RPMI8226 (cell line): ENCODE data around the gene ANKS3.

Experiments used
- DNase-seq: peaks from one replicate; pipeline ENCODE4 v3.0.0-alpha.2; 2015

ANKS3 gene

DNA sequence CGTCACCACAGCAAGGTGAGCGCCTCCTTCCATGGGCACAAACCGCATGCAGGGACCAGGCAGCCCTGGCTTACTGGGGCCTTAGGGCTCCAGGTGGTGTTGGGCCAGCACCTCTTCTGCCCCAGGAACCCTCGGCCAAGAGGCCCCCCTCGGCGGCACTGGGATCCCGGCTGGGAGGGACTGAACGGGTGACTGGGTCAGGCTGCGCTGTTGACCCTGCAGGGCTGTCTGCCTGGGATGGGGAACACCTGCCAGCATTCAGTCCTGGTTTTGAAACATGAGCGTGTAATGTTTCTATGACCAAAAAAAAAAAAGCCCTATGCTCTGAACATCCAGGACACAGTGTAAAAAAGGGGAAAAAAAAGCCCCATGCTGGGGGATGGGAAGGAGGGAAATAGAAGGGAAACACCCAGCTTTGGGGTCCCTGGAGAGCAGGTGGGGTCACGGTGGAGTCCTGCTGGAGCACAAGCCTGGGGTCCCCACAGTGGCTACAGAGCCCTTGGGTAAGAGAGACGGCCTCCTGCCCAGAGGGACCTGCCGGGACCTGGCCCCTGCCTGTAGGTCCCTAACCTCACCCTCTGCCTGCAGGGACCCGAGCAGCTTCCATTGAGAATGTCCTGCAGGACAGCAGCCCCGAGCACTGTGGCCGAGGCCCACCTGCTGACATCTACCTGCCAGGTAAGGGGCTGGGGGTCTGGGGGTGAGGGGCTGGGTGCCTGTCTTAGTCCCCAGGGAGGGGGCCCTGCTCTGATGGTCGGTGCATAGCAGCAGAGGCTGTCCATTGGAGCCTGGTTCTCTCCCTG lies 50.6 kb downstream of the ANKS3 start:
- DNase-seq, result no peak

DNA sequence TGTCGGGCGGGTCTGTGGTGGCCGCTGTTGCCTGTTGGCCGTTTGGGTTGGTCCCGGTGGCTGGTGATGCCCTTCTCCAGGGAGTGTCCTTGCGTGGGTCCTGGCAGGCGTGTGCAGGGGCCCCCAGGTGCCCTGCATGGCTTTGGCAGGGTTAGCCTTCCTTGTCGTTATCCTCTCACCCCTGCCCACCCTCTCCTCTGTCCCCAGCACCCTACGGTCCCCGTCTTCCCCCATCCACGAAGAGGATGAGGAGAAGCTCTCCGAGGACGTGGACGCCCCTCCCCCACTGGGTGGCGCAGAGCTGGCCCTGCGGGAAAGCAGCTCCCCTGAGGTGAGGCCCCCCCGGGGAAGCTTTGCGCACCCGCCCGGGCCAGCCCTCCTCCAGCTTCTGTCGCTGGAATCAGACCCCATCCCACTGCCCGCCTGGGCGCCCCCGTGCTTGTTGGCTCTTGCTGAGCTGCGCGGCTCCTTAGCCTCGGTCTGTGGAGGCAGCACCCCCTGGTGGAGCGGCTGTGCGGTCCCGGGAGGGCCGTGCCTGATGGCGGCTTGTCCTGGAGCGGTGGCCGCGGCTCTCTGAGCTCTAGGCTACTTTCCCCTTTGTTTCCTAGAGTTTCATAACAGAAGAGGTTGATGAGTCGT lies 51.3 kb downstream of the ANKS3 start:
- no peak for DNase-seq

- no peak for DNase-seq
Observed at GRCh38 chr16:4682084-4682591, 51.9 kb downstream of the ANKS3 start.

DNA sequence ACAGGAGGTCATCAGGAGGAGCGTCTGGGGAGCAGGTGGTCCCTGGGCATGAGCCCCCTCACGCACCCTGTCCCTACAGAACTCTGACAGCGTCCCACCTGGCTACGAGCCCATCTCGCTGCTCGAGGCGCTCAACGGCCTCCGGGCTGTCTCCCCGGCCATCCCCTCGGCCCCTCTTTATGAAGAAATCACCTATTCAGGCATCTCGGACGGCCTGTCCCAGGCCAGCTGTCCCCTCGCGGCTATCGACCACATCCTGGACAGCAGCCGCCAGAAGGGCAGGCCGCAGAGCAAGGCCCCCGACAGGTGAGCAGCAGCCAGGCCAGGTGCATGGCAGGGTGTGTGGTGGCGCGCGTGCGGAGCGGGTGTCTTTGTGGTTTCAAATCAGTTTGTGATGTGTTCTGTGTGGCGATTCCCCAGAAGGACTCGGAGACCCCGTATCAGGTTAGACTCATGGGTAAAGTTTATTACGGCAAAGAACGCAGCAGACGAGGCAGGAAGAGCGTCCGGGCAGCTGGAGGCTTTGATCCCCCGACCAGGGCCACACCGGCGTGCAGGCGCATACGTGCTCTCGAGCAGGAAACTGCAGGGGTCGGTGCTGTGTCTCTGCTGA lies 52.5 kb downstream of the ANKS3 start:
- no peak for DNase-seq

- DNase-seq, result no peak
Observed at GRCh38 chr16:4680673-4681470, 53.2 kb downstream of the ANKS3 start.

DNA sequence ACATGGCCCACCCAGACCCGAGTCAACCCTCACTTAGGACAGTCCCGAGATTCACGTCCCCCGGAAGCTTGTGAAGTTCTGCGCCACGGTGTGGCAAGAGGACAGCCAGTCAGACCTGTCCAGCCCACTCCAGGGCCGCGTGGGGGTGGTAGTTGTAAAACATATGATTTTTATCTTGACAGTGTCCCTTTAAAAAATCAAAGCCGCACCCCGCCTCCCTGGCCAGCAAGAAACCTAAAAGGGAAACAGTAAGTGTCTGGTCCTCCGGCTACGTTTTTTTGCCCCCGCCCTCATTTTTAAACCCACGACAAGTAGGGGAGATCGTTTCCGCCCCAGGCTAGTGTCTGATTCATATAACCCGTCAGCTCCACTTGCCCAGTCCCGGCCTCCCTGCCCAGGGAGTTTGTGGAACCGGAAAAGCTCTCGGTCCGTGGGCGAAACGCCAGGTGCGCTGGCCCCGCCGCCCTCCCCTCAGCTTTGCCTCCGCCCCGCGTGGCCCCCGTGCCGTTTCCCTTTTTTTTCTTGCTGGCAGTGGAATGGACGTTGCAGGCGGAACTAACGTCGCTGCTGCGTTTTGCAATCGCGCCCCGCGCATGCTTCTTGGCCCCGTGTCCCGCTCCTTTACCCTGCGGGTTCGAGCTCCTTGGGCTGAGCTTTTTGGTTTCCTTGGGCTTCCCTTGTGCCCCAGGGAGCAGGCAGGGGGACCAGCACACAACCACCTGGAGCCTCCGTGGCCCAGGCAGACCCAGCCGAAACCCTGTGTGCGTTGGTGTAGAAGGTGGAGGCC lies 54.0 kb downstream of the ANKS3 start:
- no peak for DNase-seq

DNA sequence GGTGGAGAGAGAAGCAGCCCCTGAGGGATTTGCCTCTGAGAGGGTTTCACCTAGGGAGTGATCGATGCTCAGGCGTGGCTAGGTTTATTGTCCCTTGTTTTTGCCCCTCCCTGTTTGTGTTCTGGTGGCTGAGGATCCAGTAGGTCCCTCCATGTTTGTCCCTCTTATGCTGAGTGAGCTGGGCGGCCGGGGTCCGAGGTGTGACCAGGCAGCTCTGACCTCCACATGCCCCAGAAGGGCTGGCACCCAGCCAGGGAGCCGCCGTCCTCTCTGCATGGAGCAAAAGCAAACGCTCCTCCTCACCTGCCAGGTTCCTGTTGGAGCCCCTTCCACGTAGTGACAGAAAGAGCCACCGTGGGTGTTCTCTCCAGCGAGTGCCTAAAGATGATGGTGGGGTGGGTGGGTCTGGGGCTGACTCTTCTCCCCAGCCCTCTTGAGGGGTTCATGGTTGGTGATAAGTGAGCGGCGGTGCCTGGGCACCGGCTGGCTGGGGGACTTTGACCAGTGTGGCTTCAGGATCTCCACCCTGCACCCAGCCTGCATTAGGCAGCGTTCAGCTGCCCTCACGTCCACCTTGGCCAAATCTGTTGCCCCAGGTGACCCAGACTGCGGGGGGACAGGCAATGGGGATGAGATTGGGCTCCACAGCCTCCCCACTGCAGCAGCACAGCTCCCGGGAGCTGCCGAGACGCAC lies 54.8 kb downstream of the ANKS3 start:
- DNase-seq, result no peak

DNA sequence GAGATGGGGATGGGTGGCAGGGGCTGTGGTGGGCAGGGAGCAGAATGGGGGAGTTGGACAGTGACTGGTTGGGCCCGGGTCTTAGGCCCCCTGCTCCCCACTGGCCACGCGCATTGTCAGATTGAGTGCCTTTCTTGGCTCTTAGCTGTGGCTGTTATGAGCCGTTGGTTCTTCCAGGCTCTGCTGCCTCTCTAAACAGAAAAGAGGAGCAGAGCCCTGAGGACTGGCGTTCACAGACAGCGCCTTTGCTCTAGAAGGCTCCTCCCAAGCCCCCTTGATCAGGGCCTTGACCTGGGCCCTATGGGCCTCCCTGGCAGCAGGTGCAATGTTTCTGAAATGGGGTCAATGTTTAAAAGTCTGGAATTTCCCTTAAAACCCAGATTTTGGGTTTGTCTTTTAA lies 55.5 kb downstream of the ANKS3 start:
- DNase-seq, result no peak

GRCh38 chr16:4677994-4678393 lies 56.1 kb downstream of the ANKS3 start:
- DNase-seq, result no peak

DNA sequence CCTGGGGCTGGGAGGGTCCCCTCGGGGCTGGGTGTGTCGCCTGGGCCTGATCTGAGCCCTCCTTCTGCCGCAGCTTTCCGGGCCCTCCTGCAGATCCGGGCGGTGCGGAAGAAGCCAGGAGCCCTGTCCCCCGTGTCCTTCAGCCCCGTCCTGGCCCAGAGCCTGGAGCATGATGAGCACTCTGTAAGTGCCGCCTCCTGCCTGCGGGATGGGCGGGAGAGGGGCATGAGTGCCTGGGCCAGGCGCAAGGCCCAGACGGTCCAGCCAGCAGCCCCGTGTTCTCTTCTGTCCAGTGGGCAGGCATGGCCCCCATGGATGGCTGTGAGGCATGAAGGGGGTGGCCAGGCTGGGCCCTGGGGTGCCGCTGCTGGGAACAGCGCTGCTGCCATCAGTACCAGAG lies 56.7 kb downstream of the ANKS3 start:
- no peak for DNase-seq

- no peak for DNase-seq
Observed at GRCh38 chr16:4676831-4677230, 57.2 kb downstream of the ANKS3 start.

- no peak for DNase-seq
Observed at GRCh38 chr16:4675864-4676786, 57.9 kb downstream of the ANKS3 start.

DNA sequence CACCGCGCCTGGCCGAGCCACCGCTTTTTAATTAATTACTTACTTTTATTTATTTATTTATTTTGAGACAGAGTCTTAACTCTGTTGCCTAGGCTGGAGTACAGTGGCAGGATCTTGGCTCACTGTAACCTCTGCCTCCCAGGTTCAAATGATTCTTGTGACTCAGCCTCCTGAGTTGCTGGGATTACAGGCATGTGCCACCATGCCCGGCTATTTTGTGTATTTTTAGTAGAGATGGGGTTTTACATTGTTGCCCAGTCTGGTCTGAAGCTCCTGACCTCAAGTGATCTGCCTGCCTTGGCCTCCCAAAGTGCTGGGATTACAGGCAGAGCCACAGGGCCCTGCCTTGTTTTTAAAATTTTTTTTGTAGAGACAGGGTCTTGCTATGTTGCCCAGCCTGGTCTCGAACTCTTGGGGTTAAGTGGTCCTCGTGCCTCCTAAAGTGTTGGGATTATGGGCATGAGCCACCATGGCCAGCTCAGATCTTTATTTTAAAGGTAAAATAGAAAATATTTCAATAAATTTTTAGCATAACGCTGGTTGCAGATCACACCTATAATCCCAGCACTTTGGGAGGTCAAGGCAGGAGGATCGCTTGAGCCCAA lies 59.0 kb downstream of the ANKS3 start:
- no peak for DNase-seq

DNA sequence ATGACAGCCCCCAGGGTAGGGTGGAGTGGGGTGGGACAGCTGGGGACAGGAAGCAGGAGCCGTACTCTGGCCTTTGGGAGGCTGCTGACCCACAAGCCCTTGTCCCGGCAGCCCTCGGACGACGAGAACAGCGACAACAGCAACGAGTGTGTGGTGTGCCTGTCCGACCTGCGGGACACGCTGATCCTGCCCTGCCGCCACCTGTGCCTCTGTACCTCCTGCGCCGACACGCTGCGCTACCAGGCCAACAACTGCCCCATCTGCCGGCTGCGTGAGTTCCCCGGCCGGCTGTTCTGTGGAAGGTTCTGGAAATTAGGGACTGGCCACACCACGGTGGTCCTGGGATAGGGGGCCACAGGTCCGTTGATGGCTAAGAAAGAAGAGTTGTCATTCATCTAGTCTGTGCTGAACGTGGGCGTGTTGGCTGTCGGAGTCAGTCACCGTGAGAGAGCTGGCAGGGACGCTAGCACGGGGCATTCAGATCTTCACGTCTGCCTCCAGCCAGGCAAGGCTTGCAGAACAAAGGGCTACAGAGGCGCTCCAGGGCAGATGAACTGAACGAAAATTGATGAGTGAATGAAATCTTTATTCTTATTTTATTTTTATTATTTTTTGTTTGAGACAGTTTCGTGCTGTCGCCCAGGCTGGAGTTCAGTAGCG lies 60.6 kb downstream of the ANKS3 start:
- DNase-seq, result no peak

- no peak for DNase-seq
Observed at GRCh38 chr16:4668313-4668960, 65.6 kb downstream of the ANKS3 start.

GRCh38 chr16:4667203-4667963 lies 66.7 kb downstream of the ANKS3 start:
- no peak for DNase-seq

DNA sequence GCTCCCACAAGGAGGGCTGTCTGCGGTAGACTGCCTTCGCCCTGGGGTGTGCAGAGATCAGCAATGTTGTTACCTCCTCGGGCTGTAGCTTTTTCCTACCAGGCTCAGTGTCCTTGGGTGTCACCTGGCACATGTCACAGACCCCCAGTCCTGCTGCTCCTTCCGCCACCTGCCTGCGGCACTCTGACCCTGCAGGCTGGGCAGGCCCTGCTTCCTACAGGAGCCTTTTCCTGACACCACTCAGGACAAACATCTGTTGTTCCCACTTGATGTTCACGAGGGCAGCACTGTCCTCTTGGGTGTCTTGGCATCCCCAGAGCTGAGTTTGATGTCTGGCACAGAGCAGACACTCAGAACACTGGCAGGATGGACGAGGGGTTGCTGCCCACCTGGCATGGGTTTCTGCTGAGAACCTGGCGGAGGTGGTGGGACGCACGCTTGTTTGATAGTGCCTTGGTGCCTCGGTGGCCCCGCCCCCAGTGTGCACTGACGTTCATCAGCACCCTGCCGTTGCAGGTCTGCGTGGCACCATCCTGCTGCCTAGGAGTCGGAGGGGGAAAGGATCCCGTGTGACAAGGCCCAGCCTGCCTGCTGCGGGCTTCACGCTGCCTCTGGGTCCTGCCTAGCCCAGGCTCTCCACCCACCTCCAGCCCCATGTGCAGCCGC lies 67.4 kb downstream of the ANKS3 start:
- no peak for DNase-seq
